A549 treated with Mapracorat at 1 μM for 4 hours (cell line): ENCODE data around the gene FGFBP1. TPM values are rescaled to one million over a fixed set of nuclear protein-coding genes. Genes with fewer than 3 reads are reported as not detected.

ENCODE experiments used
- total RNA-seq: library from RNA; stranded (reverse); fragments of 200-300 nt; extraction: Qiagen RNA extraction; gene quantifications from 5 replicates; pipeline ENCODE4 v1.2.3, GENCODE V29; 2022

Gene FGFBP1
- 2.9 to 4.4 TPM (median 3.9 TPM) in 5 replicates for total RNA-seq

DNA sequence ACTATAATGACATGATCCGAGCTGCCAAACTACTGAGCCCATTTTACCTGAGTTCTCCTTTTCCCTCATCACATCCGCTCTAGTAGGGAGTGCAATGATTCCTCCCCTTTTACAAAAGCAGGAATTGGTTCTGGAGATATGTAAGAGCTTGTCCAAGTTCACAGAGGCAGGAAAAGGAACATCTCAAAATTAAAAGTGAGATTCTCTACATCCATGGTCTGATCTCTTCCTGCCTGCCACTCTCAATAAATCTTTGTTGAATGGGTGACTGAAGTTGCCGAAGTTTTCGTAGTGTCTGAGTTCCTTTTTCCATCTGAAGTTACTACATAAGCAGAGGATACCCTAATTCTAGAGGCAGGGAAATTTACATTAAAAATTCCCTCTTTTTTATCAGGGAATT is at the start of gene FGFBP1:
Gene FGFBP1, minus strand, starts transcription at position 101 of the 400 bp plus-strand sequence. CDS start 2,108 bp downstream, outside the sequence.

GRCh38 chr4:15963001-15963451 is 24.5 kb upstream of the FGFBP1 start, which contains the start of gene FGFBP2:
Gene FGFBP2 (minus strand): TSS chr4:15963175. CDS start chr4:15963129, 46 bp downstream.

Other genes starting within 250 kb of the FGFBP1 start
- 14.4 to 20.0 TPM (median 16.6 TPM) in 5 replicates for gene BST1, start 235.7 kb downstream of the FGFBP1 start, total RNA-seq
- 9.6 to 16.6 TPM (median 13.3 TPM) in 5 replicates for gene CD38, start 160.4 kb downstream of the FGFBP1 start, total RNA-seq
- 0.15 to 0.67 TPM (median 0.24 TPM) in 5 replicates for gene FGFBP2, start 24.4 kb upstream of the FGFBP1 start, total RNA-seq
- 0.28 to 0.59 TPM (median 0.37 TPM) in 5 replicates for gene PROM1, start 145.3 kb upstream of the FGFBP1 start, total RNA-seq